HEK293 (cell line): ENCODE data around the gene CNR1.

ENCODE experiments used
- CTCF ChIA-PET: fragments of 350-600 bp; formaldehyde crosslinking; extraction: SDS; loops from one replicate; lab custom pipeline; 2021; ENCODE audit warnings: antibody characterized with exemption; lab: Yijun Ruan, JAX
- POLR2A ChIA-PET: fragments of 300-600 bp; formaldehyde crosslinking; extraction: SDS; loops from one replicate; lab custom pipeline; 2020; ENCODE audit warnings: antibody characterized with exemption, inconsistent platforms; lab: Yijun Ruan, JAX
- H3K27ac ChIP-seq: fragments of 200-500 bp; sonication (Bioruptor generic); 2 replicates; pipeline ENCODE4 v1.5.1; 2014; ENCODE audit warnings: low read depth, low read length, control low read depth, inconsistent platforms; ENCODE audit errors: extremely low read depth
- H3K36me3 ChIP-seq, 2 experiments: fragments of 200-500 bp in 1 of 2; sonication (Bioruptor generic) in 1 of 2; 1 replicate in 1 of 2; 2 replicates in 1 of 2; pipeline ENCODE4 v1.5.1; 2014 to 2017; ENCODE audit warnings: inconsistent platforms in 2 of 2, low read length in 2 of 2; ENCODE audit not compliant: control insufficient read depth in 2 of 2, insufficient read depth in 1 of 2
- H3K4me1 ChIP-seq: fragments of 200-500 bp; sonication (Bioruptor generic); 2 replicates; pipeline ENCODE4 v1.5.1; 2014; ENCODE audit warnings: mild to moderate bottlenecking, low read length, inconsistent platforms; ENCODE audit not compliant: control insufficient read depth, insufficient read depth
- H3K4me3 ChIP-seq: 2 replicates; pipeline ENCODE4 v1.5.1; 2011; ENCODE audit warnings: low read depth, mild to moderate bottlenecking, control low read depth, low read length, moderate library complexity
- H3K9me3 ChIP-seq: fragments of 200-500 bp; sonication (Bioruptor generic); 2 replicates; pipeline ENCODE4 v1.5.1; 2014; ENCODE audit warnings: low read depth, low read length, inconsistent platforms; ENCODE audit not compliant: control insufficient read depth, insufficient read depth
- CTCF ChIP-seq: fragments of 450-650 bp; formaldehyde crosslinking; IDR thresholded peaks from 2 replicates; pipeline ENCODE4 v1.5.1; 2016; ENCODE audit warnings: missing biosample characterization, missing genetic modification characterization
- GLI2 ChIP-seq: fragments of 450-650 bp; formaldehyde crosslinking; IDR thresholded peaks from 2 replicates; pipeline ENCODE4; 2017; ENCODE audit warnings: missing biosample characterization, missing genetic modification characterization, low read depth, borderline replicate concordance
- HOXC10 ChIP-seq: sonication (generic); formaldehyde crosslinking; IDR thresholded peaks from 2 replicates; pipeline ENCODE4 v1.8.1; 2023; ENCODE audit warnings: mild to moderate bottlenecking, missing genetic modification reagents
- IKZF3 ChIP-seq: fragments of 450-650 bp; IDR thresholded peaks from 2 replicates; pipeline ENCODE4 v1.5.0; 2018; ENCODE audit warnings: missing biosample characterization, mild to moderate bottlenecking, missing genetic modification characterization, moderate library complexity
- KLF16 ChIP-seq: fragments of 450-650 bp; formaldehyde crosslinking; IDR thresholded peaks from 2 replicates; pipeline ENCODE4 v1.5.1; 2017; ENCODE audit warnings: missing biosample characterization, missing genetic modification characterization
- RBAK ChIP-seq: fragments of 450-650 bp; formaldehyde crosslinking; IDR thresholded peaks from 2 replicates; pipeline ENCODE4 v1.5.1; 2016; ENCODE audit warnings: missing biosample characterization, missing genetic modification characterization
- SCRT1 ChIP-seq: fragments of 450-650 bp; formaldehyde crosslinking; IDR thresholded peaks from 2 replicates; pipeline ENCODE4 v1.5.1; 2016; ENCODE audit warnings: missing biosample characterization, missing genetic modification characterization, borderline replicate concordance
- TSHZ1 ChIP-seq: fragments of 450-650 bp; formaldehyde crosslinking; IDR thresholded peaks from 2 replicates; pipeline ENCODE4 v1.5.1; 2016; ENCODE audit warnings: missing biosample characterization, missing genetic modification characterization, borderline replicate concordance
- ZNF140 ChIP-seq: fragments of 450-650 bp; formaldehyde crosslinking; IDR thresholded peaks from 2 replicates; pipeline ENCODE4 v1.5.1; 2016; ENCODE audit warnings: missing biosample characterization, missing genetic modification characterization
- ZNF175 ChIP-seq: fragments of 450-650 bp; formaldehyde crosslinking; IDR thresholded peaks from 2 replicates; pipeline ENCODE4 v1.5.1; 2016; ENCODE audit warnings: missing biosample characterization, missing genetic modification characterization
- ZNF202 ChIP-seq: fragments of 450-650 bp; formaldehyde crosslinking; IDR thresholded peaks from 2 replicates; pipeline ENCODE4 v1.5.1; 2016; ENCODE audit warnings: missing biosample characterization, missing genetic modification characterization, borderline replicate concordance
- ZNF24 ChIP-seq: fragments of 450-650 bp; formaldehyde crosslinking; IDR thresholded peaks from 2 replicates; pipeline ENCODE4 v1.5.1; 2016; ENCODE audit warnings: missing biosample characterization, missing genetic modification characterization
- ZNF354C ChIP-seq: fragments of 450-650 bp; formaldehyde crosslinking; IDR thresholded peaks from 2 replicates; pipeline ENCODE4 v1.5.1; 2016; ENCODE audit warnings: missing biosample characterization, missing genetic modification characterization, low read depth, borderline replicate concordance
- ZNF585B ChIP-seq: fragments of 450-650 bp; formaldehyde crosslinking; IDR thresholded peaks from 2 replicates; pipeline ENCODE4 v1.5.1; 2016; ENCODE audit warnings: missing biosample characterization, missing genetic modification characterization
- ZNF654 ChIP-seq: fragments of 450-650 bp; formaldehyde crosslinking; IDR thresholded peaks from 2 replicates; pipeline ENCODE4 v1.5.1; 2016; ENCODE audit warnings: low read depth, missing biosample characterization, missing genetic modification characterization
- ZNF658 ChIP-seq: fragments of 450-650 bp; formaldehyde crosslinking; IDR thresholded peaks from 2 replicates; pipeline ENCODE4; 2016; ENCODE audit warnings: missing biosample characterization, missing genetic modification characterization
- ZNF776 ChIP-seq: fragments of 450-650 bp; formaldehyde crosslinking; IDR thresholded peaks from 2 replicates; pipeline ENCODE4 v1.5.0; 2017; ENCODE audit warnings: missing biosample characterization, missing genetic modification characterization, borderline replicate concordance
- ZNF777 ChIP-seq: fragments of 450-650 bp; formaldehyde crosslinking; IDR thresholded peaks from 2 replicates; pipeline ENCODE4 v1.5.1; 2017; ENCODE audit warnings: missing biosample characterization, missing genetic modification characterization, borderline replicate concordance

Gene CNR1

GRCh38 chr6:88177961-88178464 lies 11.9 kb upstream of the CNR1 start:
- H3K27ac ChIP-seq = no peak overlapping the region
- H3K9me3 ChIP-seq = no peaks in the 10 kb centered on the region
- POLR2A ChIA-PET = interaction anchor here (0.6 kb wide), 1 partner anchor 1013 kb away, joined by 5 read pairs; no protein-coding TSS in a partner anchor
- H3K36me3 ChIP-seq = no peaks in the 10 kb centered on the region
- H3K4me3 ChIP-seq = no peak overlapping the region
- no peak for TF ChIP-seq CTCF (tag by site-specific recombination)
- no peaks in the 10 kb centered on the region for H3K4me1 ChIP-seq
- CTCF ChIA-PET = no interaction called here

- no peaks in the 10 kb centered on the region for H3K36me3 ChIP-seq
- no peak overlapping the region for H3K27ac ChIP-seq
- no peaks in the 10 kb centered on the region for H3K4me1 ChIP-seq
- no peaks in the 10 kb centered on the region for H3K9me3 ChIP-seq
- H3K4me3 ChIP-seq = no peak overlapping the region
- ChIA-PET CTCF (interaction anchor here (0.7 kb wide), 1 partner anchor 514 kb away, joined by 3 read pairs; no protein-coding TSS in a partner anchor), POLR2A (no interaction called here)
- no peak for TF ChIP-seq GLI2 (tag by site-specific recombination)
- no peak for TF ChIP-seq ZNF585B (tag by site-specific recombination)
Measured at GRCh38 chr6:88174906-88175305, 8.8 kb upstream of the CNR1 start.

- Histone ChIP-seq H3K27ac (no peak overlapping the region), H3K9me3 (no peaks in the 10 kb centered on the region), H3K36me3 (no peaks in the 10 kb centered on the region), H3K4me3 (no peak overlapping the region), H3K4me1 (no peaks in the 10 kb centered on the region)
- CTCF ChIA-PET = no interaction called here
- POLR2A ChIA-PET = no interaction called here
- TF ChIP-seq SCRT1 (tag by site-specific recombination) (no peak), TSHZ1 (tag by site-specific recombination) (no peak), ZNF654 (tag by site-specific recombination) (no peak), RBAK (no peak), ZNF202 (tag by site-specific recombination) (no peak), ZNF24 (tag by site-specific recombination) (no peak), ZNF140 (tag by site-specific recombination) (no peak), ZNF658 (tag by site-specific recombination) (no peak), ZNF175 (no peak), ZNF776 (tag by site-specific recombination) (no peak), ZNF777 (tag by site-specific recombination) (no peak), ZNF354C (tag by site-specific recombination) (no peak), KLF16 (tag by site-specific recombination) (no peak), IKZF3 (no peak), HOXC10 (CRISPR knock-in tag) (no peak)
Measured at GRCh38 chr6:88171312-88171711, 5.2 kb upstream of the CNR1 start.
